Ascending aorta (tissue), 2 donors: ENCODE measurements around the gene MCEE. TPM values are rescaled to one million over a fixed set of nuclear protein-coding genes. Genes with fewer than 3 reads are reported as not detected.

Source experiments
- DNase-seq, 2 donors: peaks; one replicate each; pipeline ENCODE4 v3.0.0-alpha.2; 2019; ENCODE audit warnings: low spot score in 2 of 2
- H3K27ac ChIP-seq, 2 donors: fragments of 200-600 bp; sonication (generic); one replicate each; pipeline ENCODE4 v1.5.1; 2016 to 2017; ENCODE audit warnings: mild to moderate bottlenecking in 1 of 2
- H3K27me3 ChIP-seq: fragments of 200-600 bp; sonication (generic); one replicate; pipeline ENCODE4 v1.5.1; 2017
- H3K36me3 ChIP-seq, 2 donors: fragments of 200-600 bp; sonication (generic); one replicate each; pipeline ENCODE4 v1.5.1; 2016
- H3K4me1 ChIP-seq, 2 donors: fragments of 200-600 bp; sonication (generic); one replicate each; pipeline ENCODE4 v1.5.1; 2016 to 2017; ENCODE audit warnings: mild to moderate bottlenecking in 1 of 2
- H3K4me3 ChIP-seq, 2 donors: fragments of 200-600 bp; sonication (generic); one replicate each; pipeline ENCODE4 v1.5.1; 2016 to 2017; ENCODE audit warnings: mild to moderate bottlenecking in 1 of 2
- H3K9me3 ChIP-seq, 2 donors: fragments of 200-600 bp; sonication (generic); one replicate each; pipeline ENCODE4 v1.5.1; 2016
- intact Hi-C: fragments of 100-400 bp; cut with DNase I; formaldehyde crosslinking; loops from one replicate; pipeline ENCODE4 v1.15.1; 2023
- total RNA-seq: library from RNA; depleted of rRNA; stranded (reverse); fragments of >200 nt; gene quantifications from one replicate; pipeline ENCODE4 v1.1.0, GENCODE V29; 2016
- TF ChIP-seq, protein P1 (sequence below), 3 experiments: fragments of 200-600 bp in 2 of 3; fragments of 450-650 bp in 1 of 3; sonication (generic) in 2 of 3; IDR thresholded peaks; one replicate each; pipeline ENCODE4 v1.5.1; 2016 to 2019; ENCODE audit warnings: antibody characterized with exemption in 3 of 3, mild to moderate bottlenecking in 1 of 3, moderate library complexity in 1 of 3

MCEE gene
- total RNA-seq, 1 donor from 2014 or later, result 2.0 TPM

DNA sequence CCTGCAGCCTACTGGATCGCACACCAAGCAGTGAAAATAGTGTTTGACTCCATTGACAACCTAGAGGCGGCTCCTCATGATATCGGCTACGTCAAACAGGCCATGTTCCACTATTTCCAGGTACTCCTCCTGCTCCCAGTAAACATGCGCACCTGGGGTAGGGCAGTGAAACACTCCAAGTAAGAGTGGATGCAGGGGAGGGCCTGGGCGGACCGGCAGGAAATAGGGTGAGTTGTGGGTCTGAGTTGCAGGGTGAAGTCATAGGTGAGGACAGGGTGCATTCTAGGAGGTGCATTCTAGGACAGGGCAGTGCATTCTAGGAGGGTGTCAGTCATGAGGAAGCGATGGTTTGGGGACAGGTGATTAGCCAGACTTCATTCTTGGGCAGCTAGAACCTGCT is 56.6 kb downstream of the MCEE start:
- H3K4me1 ChIP-seq, result peaks cover 6 to 17% of the 10 kb centered on the region in 2 donors
- intact Hi-C loops, result no loop called here
- TF ChIP-seq, protein P1, sequence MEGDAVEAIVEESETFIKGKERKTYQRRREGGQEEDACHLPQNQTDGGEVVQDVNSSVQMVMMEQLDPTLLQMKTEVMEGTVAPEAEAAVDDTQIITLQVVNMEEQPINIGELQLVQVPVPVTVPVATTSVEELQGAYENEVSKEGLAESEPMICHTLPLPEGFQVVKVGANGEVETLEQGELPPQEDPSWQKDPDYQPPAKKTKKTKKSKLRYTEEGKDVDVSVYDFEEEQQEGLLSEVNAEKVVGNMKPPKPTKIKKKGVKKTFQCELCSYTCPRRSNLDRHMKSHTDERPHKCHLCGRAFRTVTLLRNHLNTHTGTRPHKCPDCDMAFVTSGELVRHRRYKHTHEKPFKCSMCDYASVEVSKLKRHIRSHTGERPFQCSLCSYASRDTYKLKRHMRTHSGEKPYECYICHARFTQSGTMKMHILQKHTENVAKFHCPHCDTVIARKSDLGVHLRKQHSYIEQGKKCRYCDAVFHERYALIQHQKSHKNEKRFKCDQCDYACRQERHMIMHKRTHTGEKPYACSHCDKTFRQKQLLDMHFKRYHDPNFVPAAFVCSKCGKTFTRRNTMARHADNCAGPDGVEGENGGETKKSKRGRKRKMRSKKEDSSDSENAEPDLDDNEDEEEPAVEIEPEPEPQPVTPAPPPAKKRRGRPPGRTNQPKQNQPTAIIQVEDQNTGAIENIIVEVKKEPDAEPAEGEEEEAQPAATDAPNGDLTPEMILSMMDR (IDR thresholded peaks at IDR 0.05), result no peak
- H3K27ac ChIP-seq, result no peak overlapping the region
- no peak for DNase-seq
- H3K36me3 ChIP-seq, result peaks cover 49 to 59% of the 10 kb centered on the region in 2 donors
- no peaks in the 10 kb centered on the region for H3K27me3 ChIP-seq
- no peaks in the 10 kb centered on the region for H3K9me3 ChIP-seq
- H3K4me3 ChIP-seq, result no peak overlapping the region

DNA sequence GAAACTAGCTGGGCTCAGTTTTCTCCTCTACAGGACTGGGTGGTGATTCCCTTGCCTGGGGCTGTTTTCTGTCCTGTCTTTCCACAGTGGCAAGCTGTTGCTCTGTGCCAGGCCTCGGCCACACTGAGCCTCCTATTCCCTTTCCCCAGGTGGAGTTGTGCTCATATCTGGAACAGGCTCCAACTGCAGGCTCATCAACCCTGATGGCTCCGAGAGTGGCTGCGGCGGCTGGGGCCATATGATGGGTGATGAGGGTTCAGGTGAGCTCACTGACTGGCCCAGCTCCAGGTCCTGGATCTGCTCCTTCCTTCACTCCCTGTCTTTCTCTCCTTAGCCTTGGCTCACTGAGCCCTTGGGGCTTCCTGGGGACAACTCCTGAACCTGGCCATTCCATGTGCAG is 57.5 kb downstream of the MCEE start:
- intact Hi-C loops, result no loop called here
- DNase-seq, result no peak
- peaks cover 6 to 20% of the 10 kb centered on the region in 2 donors for H3K4me1 ChIP-seq
- no peak overlapping the region for H3K27ac ChIP-seq
- H3K9me3 ChIP-seq, result no peaks in the 10 kb centered on the region
- H3K27me3 ChIP-seq, result no peaks in the 10 kb centered on the region
- TF ChIP-seq, protein P1 (IDR thresholded peaks at IDR 0.05), result no peak
- peaks cover 41 to 50% of the 10 kb centered on the region in 2 donors for H3K36me3 ChIP-seq
- no peak overlapping the region for H3K4me3 ChIP-seq

DNA sequence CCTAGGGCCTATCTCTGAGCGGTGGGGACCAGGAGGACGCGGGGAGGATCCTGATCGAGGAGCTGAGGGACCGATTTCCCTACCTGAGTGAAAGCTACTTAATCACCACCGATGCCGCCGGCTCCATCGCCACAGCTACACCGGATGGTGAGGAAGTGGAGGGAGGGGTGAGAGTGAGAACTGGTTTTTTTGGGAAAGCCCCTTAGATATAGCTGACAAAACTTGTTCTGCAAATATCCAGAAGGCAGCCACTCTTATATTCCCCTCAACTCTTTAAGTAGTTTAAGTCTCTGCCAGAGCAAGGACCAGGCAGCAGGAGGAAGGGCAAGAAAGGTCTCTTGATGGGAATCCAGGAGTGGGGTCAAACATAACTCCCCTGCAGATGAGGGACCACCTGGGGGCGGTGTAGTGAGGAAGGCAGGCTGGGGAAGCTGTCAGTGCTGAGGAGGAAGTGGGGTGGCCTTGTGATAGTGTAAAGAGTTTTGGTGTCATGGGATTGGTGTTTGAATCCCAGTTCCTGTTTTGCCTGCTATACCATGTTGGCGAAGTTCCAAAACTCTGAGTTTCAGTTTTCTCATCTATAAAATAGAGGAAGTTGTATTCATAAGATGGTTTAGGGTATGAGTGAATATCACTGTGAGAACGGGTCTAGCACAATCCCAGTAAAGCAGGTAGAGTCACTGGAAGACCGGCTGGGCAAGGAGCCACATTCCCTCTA is 58.2 kb downstream of the MCEE start:
- TF ChIP-seq, protein P1 (IDR thresholded peaks at IDR 0.05), result no peak
- intact Hi-C loops, result no loop called here
- peaks cover 37 to 43% of the 10 kb centered on the region in 2 donors for H3K36me3 ChIP-seq
- peak overlapping the region; percentile 2 to 51 for H3K27ac ChIP-seq
- H3K27me3 ChIP-seq, result no peaks in the 10 kb centered on the region
- peaks cover 6 to 22% of the 10 kb centered on the region in 2 donors for H3K4me1 ChIP-seq
- no peak overlapping the region for H3K4me3 ChIP-seq
- DNase-seq, result no peak
- H3K9me3 ChIP-seq, result no peaks in the 10 kb centered on the region

DNA sequence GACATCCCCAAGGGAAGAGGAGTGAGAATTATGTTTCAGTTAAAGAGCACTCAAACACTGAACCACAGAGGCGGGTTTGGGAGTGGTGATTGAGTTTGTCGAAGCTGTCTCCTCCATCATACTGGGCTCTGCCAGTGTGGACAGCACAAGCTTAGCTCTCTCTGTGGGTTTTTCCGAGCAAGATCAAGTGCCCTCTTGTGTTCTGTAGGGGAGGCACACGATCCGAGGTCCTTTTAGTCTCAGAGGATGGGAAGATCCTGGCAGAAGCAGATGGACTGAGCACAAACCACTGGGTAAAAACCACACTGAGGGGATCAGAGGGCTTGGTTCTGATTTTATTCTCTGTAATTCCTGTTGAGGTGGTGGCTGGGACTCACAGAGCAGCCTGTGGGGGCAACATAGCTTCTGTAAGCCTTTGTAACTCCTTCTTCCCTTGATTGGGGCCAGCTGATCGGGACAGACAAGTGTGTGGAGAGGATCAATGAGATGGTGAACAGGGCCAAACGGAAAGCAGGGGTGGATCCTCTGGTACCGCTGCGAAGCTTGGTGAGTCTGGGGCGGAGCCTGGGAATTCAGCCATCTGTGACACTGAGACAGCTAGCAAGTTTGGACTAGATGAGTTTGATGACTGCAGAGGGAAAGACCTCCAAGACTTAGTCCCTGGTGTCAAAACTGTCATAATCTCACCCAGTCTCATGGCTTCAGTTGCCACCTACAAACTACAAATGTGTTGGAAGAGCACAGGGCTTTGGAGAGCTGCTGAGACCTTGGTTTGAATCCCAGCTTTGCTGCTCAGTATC is 59.5 kb downstream of the MCEE start:
- no peak overlapping the region for H3K27ac ChIP-seq
- no peaks in the 10 kb centered on the region for H3K27me3 ChIP-seq
- peaks cover 6 to 22% of the 10 kb centered on the region in 2 donors for H3K4me1 ChIP-seq
- TF ChIP-seq, protein P1 (IDR thresholded peaks at IDR 0.05), result peak in 1 of 3 experiments; percentile 11
- intact Hi-C loops, result no loop called here
- H3K4me3 ChIP-seq, result peak overlapping the region in 1 of 2 donors; percentile 84
- peaks cover 25 to 30% of the 10 kb centered on the region in 2 donors for H3K36me3 ChIP-seq
- no peak for DNase-seq
- H3K9me3 ChIP-seq, result no peaks in the 10 kb centered on the region

DNA sequence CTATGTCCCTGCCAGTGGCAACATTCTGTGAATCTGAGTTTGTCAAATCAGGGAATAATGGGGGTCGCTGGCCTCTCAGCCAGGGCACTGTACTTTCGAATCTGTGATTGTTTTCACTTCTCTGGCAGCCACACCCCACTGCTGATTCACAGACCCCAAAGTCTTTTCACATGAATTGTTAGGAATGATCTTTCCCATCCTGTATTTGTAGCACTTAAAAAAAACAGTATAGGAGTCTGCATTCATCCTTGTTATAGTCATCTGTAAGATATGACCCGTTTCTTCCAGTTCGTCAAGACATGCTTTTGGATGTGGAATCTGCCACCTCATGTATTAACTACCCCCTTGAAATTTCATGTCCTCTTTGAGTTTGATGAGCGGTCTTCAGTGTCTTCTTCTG is 60.7 kb downstream of the MCEE start:
- H3K27ac ChIP-seq, result peak overlapping the region; percentile 1 to 97
- peaks cover 6 to 22% of the 10 kb centered on the region in 2 donors for H3K4me1 ChIP-seq
- TF ChIP-seq, protein P1 (IDR thresholded peaks at IDR 0.05), result no peak
- intact Hi-C loops, result loop anchor here (2.0 to 10.0 kb wide), 4 partner anchors 75 to 775 kb away; partner anchors contain the start of genes PAIP2B, SNRPG, TEX261 and ZNF638
- peak overlapping the region; percentile 66 to 84 for H3K4me3 ChIP-seq
- no peaks in the 10 kb centered on the region for H3K27me3 ChIP-seq
- DNase-seq, result no peak
- H3K9me3 ChIP-seq, result no peaks in the 10 kb centered on the region
- peaks cover 14 to 19% of the 10 kb centered on the region in 2 donors for H3K36me3 ChIP-seq
